ENCODE measurements around the gene ROR2. TPM values are rescaled to one million over a fixed set of nuclear protein-coding genes. Genes with fewer than 3 reads are reported as not detected.

ROR2 gene
- total and polyA plus RNA-seq, 2 of the 13 experiments (the other 11 are each of a cell fraction or from before 2014, with no cell fraction given) = not detected

DNA sequence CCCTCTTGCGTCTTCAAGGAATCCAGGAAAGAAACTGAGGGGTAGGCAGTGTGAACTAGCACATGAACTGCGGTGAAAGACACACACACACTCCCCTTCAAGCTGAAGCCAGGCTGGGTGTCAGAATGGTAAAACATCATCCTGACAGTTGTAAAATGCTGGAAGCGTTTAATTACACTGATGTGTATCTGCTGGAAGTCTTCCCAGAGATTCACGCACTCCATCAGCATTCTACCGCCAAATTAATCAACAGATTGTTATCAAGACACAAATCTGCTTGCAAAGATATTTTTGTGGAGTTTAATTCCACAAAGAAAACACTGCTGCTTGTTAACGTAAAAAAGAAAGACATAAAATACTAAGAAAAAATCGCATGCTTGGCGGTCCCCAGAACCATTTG is 285.4 kb downstream of the ROR2 start:
- H3K4me1 ChIP-seq (ENCODE audit: insufficient read depth, low read length) = no peaks in the 10 kb centered on the region
- 43% methylated on average over 8 of the region's 8 CpGs for WGBS (ENCODE audit: low lambda C conversion rate)
- in situ Hi-C loops (cut with HindIII; ENCODE audit: extremely low pct_ligation_motif_present, low pct_unique_long_range_greater_than_20kb) (no loop called here), intact Hi-C loops (cut with micrococcal nuclease; ENCODE audit: unreplicated experiment) (no loop called here)
- no TSS peak for BruUV-seq (replicated peaks)
- TF ChIP-seq DMAP1 (CRISPR knock-in tag; IDR thresholded peaks at IDR 0.05) (no peak), MIER2 (CRISPR knock-in tag; IDR thresholded peaks at IDR 0.05) (no peak), CBX5 (CRISPR knock-in tag; IDR thresholded peaks at IDR 0.05; ENCODE audit: borderline replicate concordance) (no peak), ZNF75D (CRISPR knock-in tag; IDR thresholded peaks at IDR 0.05; ENCODE audit: borderline replicate concordance) (no peak), PHF20 (CRISPR knock-in tag; IDR thresholded peaks at IDR 0.05) (no peak), KLF13 (CRISPR knock-in tag; IDR thresholded peaks at IDR 0.05) (no peak), ZFP62 (CRISPR knock-in tag; IDR thresholded peaks at IDR 0.05) (no peak), MYC (CRISPR knock-in tag; IDR thresholded peaks at IDR 0.05; ENCODE audit: borderline replicate concordance) (no peak), GTF2F1 (IDR thresholded peaks at IDR 0.05; ENCODE audit: low read length) (no peak), ZNF678 (CRISPR knock-in tag; IDR thresholded peaks at IDR 0.05) (no peak), TCF12 (IDR thresholded peaks at IDR 0.05) (no peak), TCF12 (CRISPR knock-in tag; IDR thresholded peaks at IDR 0.05) (no peak), HNRNPH1 (optimal IDR thresholded peaks at IDR 0.05; ENCODE audit: low read depth, low read length) (no peak), ZNF367 (CRISPR knock-in tag; IDR thresholded peaks at IDR 0.05; ENCODE audit: borderline replicate concordance) (no peak)
- TF ChIP-seq, protein P1, sequence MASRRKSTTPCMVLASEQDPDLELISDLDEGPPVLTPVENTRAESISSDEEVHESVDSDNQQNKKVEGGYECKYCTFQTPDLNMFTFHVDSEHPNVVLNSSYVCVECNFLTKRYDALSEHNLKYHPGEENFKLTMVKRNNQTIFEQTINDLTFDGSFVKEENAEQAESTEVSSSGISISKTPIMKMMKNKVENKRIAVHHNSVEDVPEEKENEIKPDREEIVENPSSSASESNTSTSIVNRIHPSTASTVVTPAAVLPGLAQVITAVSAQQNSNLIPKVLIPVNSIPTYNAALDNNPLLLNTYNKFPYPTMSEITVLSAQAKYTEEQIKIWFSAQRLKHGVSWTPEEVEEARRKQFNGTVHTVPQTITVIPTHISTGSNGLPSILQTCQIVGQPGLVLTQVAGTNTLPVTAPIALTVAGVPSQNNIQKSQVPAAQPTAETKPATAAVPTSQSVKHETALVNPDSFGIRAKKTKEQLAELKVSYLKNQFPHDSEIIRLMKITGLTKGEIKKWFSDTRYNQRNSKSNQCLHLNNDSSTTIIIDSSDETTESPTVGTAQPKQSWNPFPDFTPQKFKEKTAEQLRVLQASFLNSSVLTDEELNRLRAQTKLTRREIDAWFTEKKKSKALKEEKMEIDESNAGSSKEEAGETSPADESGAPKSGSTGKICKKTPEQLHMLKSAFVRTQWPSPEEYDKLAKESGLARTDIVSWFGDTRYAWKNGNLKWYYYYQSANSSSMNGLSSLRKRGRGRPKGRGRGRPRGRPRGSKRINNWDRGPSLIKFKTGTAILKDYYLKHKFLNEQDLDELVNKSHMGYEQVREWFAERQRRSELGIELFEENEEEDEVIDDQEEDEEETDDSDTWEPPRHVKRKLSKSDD (CRISPR knock-in tag; IDR thresholded peaks at IDR 0.05; ENCODE audit: low read depth) = no peak
- TF ChIP-seq, protein P2, sequence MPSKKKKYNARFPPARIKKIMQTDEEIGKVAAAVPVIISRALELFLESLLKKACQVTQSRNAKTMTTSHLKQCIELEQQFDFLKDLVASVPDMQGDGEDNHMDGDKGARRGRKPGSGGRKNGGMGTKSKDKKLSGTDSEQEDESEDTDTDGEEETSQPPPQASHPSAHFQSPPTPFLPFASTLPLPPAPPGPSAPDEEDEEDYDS (CRISPR knock-in tag; IDR thresholded peaks at IDR 0.05) = no peak
- TF ChIP-seq, protein P3, sequence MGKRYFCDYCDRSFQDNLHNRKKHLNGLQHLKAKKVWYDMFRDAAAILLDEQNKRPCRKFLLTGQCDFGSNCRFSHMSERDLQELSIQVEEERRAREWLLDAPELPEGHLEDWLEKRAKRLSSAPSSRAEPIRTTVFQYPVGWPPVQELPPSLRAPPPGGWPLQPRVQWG (CRISPR knock-in tag; IDR thresholded peaks at IDR 0.05; ENCODE audit: borderline replicate concordance, low read depth) = no peak
- TF ChIP-seq, protein P4, sequence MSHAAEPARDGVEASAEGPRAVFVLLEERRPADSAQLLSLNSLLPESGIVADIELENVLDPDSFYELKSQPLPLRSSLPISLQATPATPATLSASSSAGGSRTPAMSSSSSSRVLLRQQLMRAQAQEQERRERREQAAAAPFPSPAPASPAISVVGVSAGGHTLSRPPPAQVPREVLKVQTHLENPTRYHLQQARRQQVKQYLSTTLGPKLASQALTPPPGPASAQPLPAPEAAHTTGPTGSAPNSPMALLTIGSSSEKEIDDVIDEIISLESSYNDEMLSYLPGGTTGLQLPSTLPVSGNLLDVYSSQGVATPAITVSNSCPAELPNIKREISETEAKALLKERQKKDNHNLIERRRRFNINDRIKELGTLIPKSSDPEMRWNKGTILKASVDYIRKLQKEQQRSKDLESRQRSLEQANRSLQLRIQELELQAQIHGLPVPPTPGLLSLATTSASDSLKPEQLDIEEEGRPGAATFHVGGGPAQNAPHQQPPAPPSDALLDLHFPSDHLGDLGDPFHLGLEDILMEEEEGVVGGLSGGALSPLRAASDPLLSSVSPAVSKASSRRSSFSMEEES (CRISPR knock-in tag; IDR thresholded peaks at IDR 0.05) = no peak
- TF ChIP-seq, protein P5, sequence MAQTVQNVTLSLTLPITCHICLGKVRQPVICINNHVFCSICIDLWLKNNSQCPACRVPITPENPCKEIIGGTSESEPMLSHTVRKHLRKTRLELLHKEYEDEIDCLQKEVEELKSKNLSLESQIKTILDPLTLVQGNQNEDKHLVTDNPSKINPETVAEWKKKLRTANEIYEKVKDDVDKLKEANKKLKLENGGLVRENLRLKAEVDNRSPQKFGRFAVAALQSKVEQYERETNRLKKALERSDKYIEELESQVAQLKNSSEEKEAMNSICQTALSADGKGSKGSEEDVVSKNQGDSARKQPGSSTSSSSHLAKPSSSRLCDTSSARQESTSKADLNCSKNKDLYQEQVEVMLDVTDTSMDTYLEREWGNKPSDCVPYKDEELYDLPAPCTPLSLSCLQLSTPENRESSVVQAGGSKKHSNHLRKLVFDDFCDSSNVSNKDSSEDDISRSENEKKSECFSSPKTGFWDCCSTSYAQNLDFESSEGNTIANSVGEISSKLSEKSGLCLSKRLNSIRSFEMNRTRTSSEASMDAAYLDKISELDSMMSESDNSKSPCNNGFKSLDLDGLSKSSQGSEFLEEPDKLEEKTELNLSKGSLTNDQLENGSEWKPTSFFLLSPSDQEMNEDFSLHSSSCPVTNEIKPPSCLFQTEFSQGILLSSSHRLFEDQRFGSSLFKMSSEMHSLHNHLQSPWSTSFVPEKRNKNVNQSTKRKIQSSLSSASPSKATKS (CRISPR knock-in tag; IDR thresholded peaks at IDR 0.05) = no peak
- H3K27ac ChIP-seq (ENCODE audit: extremely low read length, insufficient read depth, low read length) = no peak overlapping the region
- FAIRE-seq (no peak), DNase-seq (ENCODE audit: low spot score) (no peak), ATAC-seq (no peak)
- H2AFZ ChIP-seq (ENCODE audit: low read length) = no peak overlapping the region
- H3K4me3 ChIP-seq (replicated peaks in 1 of 3; ENCODE audit: insufficient read depth in 1 of 3, low read depth in 2 of 3, low read length in 3 of 3) = no peak overlapping the region
- no peak overlapping the region for H3K4me2 ChIP-seq (ENCODE audit: low read depth, low read length)
- CTCF ChIA-PET (ENCODE audit: low intra/inter-chr PET ratio, low total read pairs) = no interaction called here
- peaks cover 0 to 1% of the 10 kb centered on the region in 2 experiments; a peak in 1 of 5 replicates for H3K27me3 ChIP-seq (ENCODE audit: control insufficient read depth in 1 of 2, insufficient read depth in 2 of 2, low read length in 2 of 2)
- H4K20me1 ChIP-seq (ENCODE audit: insufficient read depth, low read length) = no peaks in the 10 kb centered on the region
- H3K9me3 ChIP-seq (ENCODE audit: low read length) = no peaks in the 10 kb centered on the region
- no peak overlapping the region for H3K9ac ChIP-seq (ENCODE audit: insufficient read depth, low read depth, low read length)
- H3K36me3 ChIP-seq (replicated peaks in 1 of 2; ENCODE audit: control insufficient read depth in 1 of 2, insufficient read depth in 2 of 2, low read length in 2 of 2) = no peaks in the 10 kb centered on the region
- no peaks in the 10 kb centered on the region for H3K79me2 ChIP-seq (ENCODE audit: insufficient read depth, low read length)
- POLR2A ChIA-PET = no interaction called here
